Measurements from ENCODE around the gene PHF14. TPM values are rescaled to one million over a fixed set of nuclear protein-coding genes. Genes with fewer than 3 reads are reported as not detected.

Gene PHF14
- total RNA-seq, 1 experiment from 2014 or later: 50.8 TPM

DNA sequence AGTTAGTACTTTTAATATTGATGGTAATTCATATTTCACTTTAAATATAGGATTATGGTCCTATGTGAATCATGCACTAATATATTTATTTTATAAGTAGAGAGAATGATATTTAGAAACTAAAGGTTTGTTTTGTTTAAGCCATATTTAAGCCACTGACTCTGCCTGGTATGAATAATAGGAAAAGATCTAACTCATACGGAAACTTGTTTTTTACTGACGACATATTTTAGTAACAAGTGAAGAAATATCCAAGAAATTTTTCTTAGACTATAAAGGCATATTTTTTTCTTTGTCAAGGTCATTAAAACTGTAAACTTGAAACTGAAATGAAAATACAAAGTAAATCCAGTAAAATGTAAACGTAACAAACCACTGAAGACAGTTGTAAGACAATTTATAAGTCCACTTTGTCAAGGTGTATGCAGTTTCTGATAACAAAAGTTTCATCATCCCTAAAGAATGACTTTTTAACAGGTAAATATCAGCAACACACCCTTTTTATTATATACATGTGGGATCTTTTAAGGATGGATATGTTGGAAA is 147.1 kb downstream of the PHF14 start:
- no peak overlapping the region for H3K9ac ChIP-seq (ENCODE audit: extremely low read depth, insufficient read length, low read length)
- no peaks in the 10 kb centered on the region for H3K9me3 ChIP-seq (ENCODE audit: control insufficient read depth, low read depth, low read length)
- no peak overlapping the region for H3K27ac Mint-ChIP-seq
- H4K20me1 ChIP-seq (ENCODE audit: control insufficient read depth, insufficient read depth, insufficient read length): no peaks in the 10 kb centered on the region
- H3K4me3 Mint-ChIP-seq: no peak overlapping the region
- H3K36me3 Mint-ChIP-seq (ENCODE audit: insufficient read depth in 1 of 3, low read depth in 3 of 3): peaks cover 2 to 8% (median 4%) of the 10 kb centered on the region in 3 experiments; a peak in 3 of 7 replicates
- H3T11ph ChIP-seq (ENCODE audit: low read length): no peak overlapping the region
- H3K79me1 ChIP-seq (ENCODE audit: insufficient read depth, low read depth, low read length, poor library complexity, severe bottlenecking): no peaks in the 10 kb centered on the region
- H2BK15ac ChIP-seq (ENCODE audit: low read depth, low read length): no peak overlapping the region
- no peak overlapping the region for H3K18ac ChIP-seq (ENCODE audit: insufficient read length, low read depth, low read length)
- no peak overlapping the region for H4K91ac ChIP-seq (ENCODE audit: insufficient read length, low read depth, low read length)
- WGBS (ENCODE audit: extremely low coverage, insufficient read length, low lambda C conversion rate): no CpG with 5 or more reads among the region's 3 CpGs
- H2AK5ac ChIP-seq (ENCODE audit: insufficient read length, low read length): no peak overlapping the region
- no peaks in the 10 kb centered on the region for H3K27me3 ChIP-seq (ENCODE audit: insufficient read depth, low read length)
- H3K4me1 Mint-ChIP-seq: no peaks in the 10 kb centered on the region
- H4K5ac ChIP-seq (ENCODE audit: insufficient read length, low read depth, low read length): no peak overlapping the region
- no peak overlapping the region for H3K14ac ChIP-seq (ENCODE audit: insufficient read depth, low read length)
- TF ChIP-seq, protein P1, sequence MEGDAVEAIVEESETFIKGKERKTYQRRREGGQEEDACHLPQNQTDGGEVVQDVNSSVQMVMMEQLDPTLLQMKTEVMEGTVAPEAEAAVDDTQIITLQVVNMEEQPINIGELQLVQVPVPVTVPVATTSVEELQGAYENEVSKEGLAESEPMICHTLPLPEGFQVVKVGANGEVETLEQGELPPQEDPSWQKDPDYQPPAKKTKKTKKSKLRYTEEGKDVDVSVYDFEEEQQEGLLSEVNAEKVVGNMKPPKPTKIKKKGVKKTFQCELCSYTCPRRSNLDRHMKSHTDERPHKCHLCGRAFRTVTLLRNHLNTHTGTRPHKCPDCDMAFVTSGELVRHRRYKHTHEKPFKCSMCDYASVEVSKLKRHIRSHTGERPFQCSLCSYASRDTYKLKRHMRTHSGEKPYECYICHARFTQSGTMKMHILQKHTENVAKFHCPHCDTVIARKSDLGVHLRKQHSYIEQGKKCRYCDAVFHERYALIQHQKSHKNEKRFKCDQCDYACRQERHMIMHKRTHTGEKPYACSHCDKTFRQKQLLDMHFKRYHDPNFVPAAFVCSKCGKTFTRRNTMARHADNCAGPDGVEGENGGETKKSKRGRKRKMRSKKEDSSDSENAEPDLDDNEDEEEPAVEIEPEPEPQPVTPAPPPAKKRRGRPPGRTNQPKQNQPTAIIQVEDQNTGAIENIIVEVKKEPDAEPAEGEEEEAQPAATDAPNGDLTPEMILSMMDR (conservative IDR thresholded peaks at IDR 0.05): no peak
- H3K23ac ChIP-seq (ENCODE audit: insufficient read length, low read depth, low read length): no peak overlapping the region
- no peak overlapping the region for H3K56ac ChIP-seq (ENCODE audit: insufficient read length, low read depth, low read length)
- H3K4me2 ChIP-seq (ENCODE audit: insufficient read depth, insufficient read length, low read length): no peak overlapping the region
- H3K4me1 ChIP-seq (ENCODE audit: insufficient read depth, low read length): no peaks in the 10 kb centered on the region
- no peaks in the 10 kb centered on the region for H3K9me3 Mint-ChIP-seq
- no peak overlapping the region for H2BK20ac ChIP-seq (ENCODE audit: low read depth, low read length, poor library complexity, severe bottlenecking)
- H3K79me2 ChIP-seq (ENCODE audit: insufficient read depth, low read length): no peaks in the 10 kb centered on the region
- no peak overlapping the region for H3K4ac ChIP-seq (ENCODE audit: low read depth, low read length)
- no peak overlapping the region for H2BK12ac ChIP-seq (ENCODE audit: insufficient read length, low read depth, low read length)
- no peak for DNase-seq
- no peak overlapping the region for H3K27ac ChIP-seq (ENCODE audit: insufficient read length, low read depth, low read length)
- H2BK120ac ChIP-seq (ENCODE audit: low read depth, low read length, poor library complexity, severe bottlenecking): no peak overlapping the region
- H2BK5ac ChIP-seq (ENCODE audit: insufficient read length, low read length): no peak overlapping the region
- H3K27me3 Mint-ChIP-seq (ENCODE audit: low read depth): no peaks in the 10 kb centered on the region
- H4K8ac ChIP-seq (replicated peaks; ENCODE audit: insufficient read length, low read depth, low read length): no peak overlapping the region
- no peak overlapping the region for H2AFZ ChIP-seq (ENCODE audit: low read length)
- no peaks in the 10 kb centered on the region for H3K23me2 ChIP-seq (ENCODE audit: insufficient read length, low read depth, low read length, poor library complexity, severe bottlenecking)

Data from H9 (cell line).